GM12892 (cell line): ENCODE results near the gene ADD1.

Experiments used
- DNase-seq: peaks from one replicate; pipeline ENCODE4 v3.0.0; 2011; ENCODE audit not compliant: insufficient read length
- FAIRE-seq: peaks from 2 replicates; lab custom pipeline; 2011; peaks lifted over from hg19 to GRCh38; lab: Jason Lieb, UNC
- POLR2A ChIP-seq: IDR thresholded peaks from 2 replicates; pipeline ENCODE4 v1.6.1; 2011; ENCODE audit warnings: low read depth, low read length, control low read depth
- POLR2AphosphoS5 ChIP-seq: IDR thresholded peaks from 2 replicates; pipeline ENCODE4 v1.6.1; 2011; ENCODE audit warnings: low read depth, low read length, control low read depth
- TAF1 ChIP-seq: IDR thresholded peaks from 2 replicates; pipeline ENCODE4 v1.6.1; 2011; ENCODE audit warnings: low read depth, mild to moderate bottlenecking, control low read depth, low read length, borderline replicate concordance

Gene ADD1

GRCh38 chr4:2977211-2978088 is 133.8 kb downstream of the ADD1 start:
- TF ChIP-seq POLR2A (no peak), POLR2AphosphoS5 (no peak), TAF1 (no peak)
- no peak for FAIRE-seq
- no peak for DNase-seq
